LNCaP clone FGC (cell line): ENCODE measurements around the gene SHANK1.

Experiments
- DNase-seq: peaks from one replicate; pipeline ENCODE4 v3.0.0-alpha.2; 2011; ENCODE audit warnings: low read depth
- H3K4me3 ChIP-seq: 2 replicates; pipeline ENCODE4 v1.5.1; 2011; ENCODE audit warnings: mild to moderate bottlenecking, low read depth, low read length, control low read depth
- TF ChIP-seq, protein P1 (sequence below): IDR thresholded peaks from 2 replicates; pipeline ENCODE4 v1.5.1; 2012; ENCODE audit warnings: mild to moderate bottlenecking; ENCODE audit not compliant: control insufficient read depth, insufficient read depth; ENCODE audit errors: extremely low read depth

The SHANK1 gene

GRCh38 chr19:50657712-50658440 is 61.7 kb downstream of the SHANK1 start:
- peak overlapping the region; percentile 68 for H3K4me3 ChIP-seq

GRCh38 chr19:50657222-50657669 is 62.4 kb downstream of the SHANK1 start:
- TF ChIP-seq, protein P1, sequence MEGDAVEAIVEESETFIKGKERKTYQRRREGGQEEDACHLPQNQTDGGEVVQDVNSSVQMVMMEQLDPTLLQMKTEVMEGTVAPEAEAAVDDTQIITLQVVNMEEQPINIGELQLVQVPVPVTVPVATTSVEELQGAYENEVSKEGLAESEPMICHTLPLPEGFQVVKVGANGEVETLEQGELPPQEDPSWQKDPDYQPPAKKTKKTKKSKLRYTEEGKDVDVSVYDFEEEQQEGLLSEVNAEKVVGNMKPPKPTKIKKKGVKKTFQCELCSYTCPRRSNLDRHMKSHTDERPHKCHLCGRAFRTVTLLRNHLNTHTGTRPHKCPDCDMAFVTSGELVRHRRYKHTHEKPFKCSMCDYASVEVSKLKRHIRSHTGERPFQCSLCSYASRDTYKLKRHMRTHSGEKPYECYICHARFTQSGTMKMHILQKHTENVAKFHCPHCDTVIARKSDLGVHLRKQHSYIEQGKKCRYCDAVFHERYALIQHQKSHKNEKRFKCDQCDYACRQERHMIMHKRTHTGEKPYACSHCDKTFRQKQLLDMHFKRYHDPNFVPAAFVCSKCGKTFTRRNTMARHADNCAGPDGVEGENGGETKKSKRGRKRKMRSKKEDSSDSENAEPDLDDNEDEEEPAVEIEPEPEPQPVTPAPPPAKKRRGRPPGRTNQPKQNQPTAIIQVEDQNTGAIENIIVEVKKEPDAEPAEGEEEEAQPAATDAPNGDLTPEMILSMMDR: no peak
- DNase-seq: no peak
- peak overlapping the region; percentile 58 for H3K4me3 ChIP-seq

More at GRCh38 chr19:50657712-50658440, 61.7 kb downstream of the SHANK1 start:
- peak; percentile 92 for DNase-seq
- TF ChIP-seq, protein P1: no peak

DNA sequence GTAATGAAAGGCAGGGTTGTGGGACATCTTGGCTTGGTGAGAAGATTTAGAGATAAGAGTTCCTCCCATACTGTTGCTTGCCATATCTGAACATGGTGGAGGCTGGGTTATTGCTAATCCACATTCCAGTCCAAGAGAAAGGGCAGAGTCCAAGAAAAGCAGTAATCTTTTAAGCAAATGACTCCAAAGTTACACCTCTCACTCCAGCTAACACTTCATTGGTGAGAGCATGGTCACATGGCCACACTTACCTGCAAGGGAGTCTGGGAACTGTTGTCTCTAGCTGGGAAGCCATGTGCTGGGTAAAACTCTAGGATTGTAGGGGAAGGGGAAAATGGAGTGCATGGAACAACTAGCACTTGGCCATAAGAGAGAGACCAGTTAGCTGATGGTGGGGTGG is 64.7 kb downstream of the SHANK1 start:
- DNase-seq: no peak
- H3K4me3 ChIP-seq: no peak overlapping the region
- TF ChIP-seq, protein P1: no peak

GRCh38 chr19:50652722-50653121 is 66.9 kb downstream of the SHANK1 start:
- TF ChIP-seq, protein P1: no peak
- H3K4me3 ChIP-seq: no peak overlapping the region
- DNase-seq: no peak

GRCh38 chr19:50651174-50651573 is 68.4 kb downstream of the SHANK1 start:
- DNase-seq: no peak
- H3K4me3 ChIP-seq: no peak overlapping the region
- TF ChIP-seq, protein P1: no peak

- no peak within 1 kb of the TSS for H3K4me3 ChIP-seq
- no peak for DNase-seq
- TF ChIP-seq, protein P1: no peak
These were observed 69.9 kb downstream of the SHANK1 start, which contains the start of gene C19orf81 for GRCh38 chr19:50649433-50650391. TSS of gene C19orf81 (plus strand) at chr19:50649445. CDS start at chr19:50649445, 0 bp downstream.
